Measurements from ENCODE around the gene ZKSCAN7.
"Not testable (repeated sequence)": the region's sequence is repeated elsewhere in the genome, so short reads cannot be mapped to it uniquely, and the experiment has no call there.

Gene ZKSCAN7

GRCh38 chr3:44577354-44577952, 22.5 kb downstream of the ZKSCAN7 start:
- DNase-seq (ENCODE audit: low read depth in 3 of 3) = not testable (repeated sequence)

GRCh38 chr3:44578316-44578715, 23.3 kb downstream of the ZKSCAN7 start:
- DNase-seq (ENCODE audit: low read depth in 3 of 3) = not testable (repeated sequence)

GRCh38 chr3:44578924-44579515, 24.0 kb downstream of the ZKSCAN7 start:
- DNase-seq (ENCODE audit: low read depth in 3 of 3) = not testable (repeated sequence)

- DNase-seq (ENCODE audit: low read depth in 3 of 3) = not testable (repeated sequence)
Measured at GRCh38 chr3:44579749-44580148, 24.8 kb downstream of the ZKSCAN7 start.

GRCh38 chr3:44580971-44581370, 26.0 kb downstream of the ZKSCAN7 start:
- DNase-seq (ENCODE audit: low read depth in 3 of 3) = not testable (repeated sequence)

- DNase-seq (ENCODE audit: low read depth in 3 of 3) = no peak
Measured at GRCh38 chr3:44584646-44585501, 29.9 kb downstream of the ZKSCAN7 start, which contains the start of gene ZNF660. TSS of gene ZNF660 (plus strand) at chr3:44584964. CDS start at chr3:44594194, 9,230 bp downstream.

GRCh38 chr3:44596621-44597020, 41.6 kb downstream of the ZKSCAN7 start:
- no peak for DNase-seq (ENCODE audit: low read depth in 3 of 3)

- no peak for DNase-seq (ENCODE audit: low read depth in 3 of 3)
Measured at GRCh38 chr3:44601749-44602148, 46.8 kb downstream of the ZKSCAN7 start.

- DNase-seq (ENCODE audit: low read depth in 3 of 3) = no peak
Measured at GRCh38 chr3:44612678-44613077, 57.7 kb downstream of the ZKSCAN7 start.

All from stimulated activated CD4-positive, alpha-beta T cell treated with anti-CD3 and anti-CD28 coated beads, TNF-alpha, amount 100 ng/mL, for 24 hours (primary cell).